Measurements from ENCODE around the gene ITPKC. TPM values are rescaled to one million over a fixed set of nuclear protein-coding genes. Genes with fewer than 3 reads are reported as not detected.

The ITPKC gene
- total and polyA plus RNA-seq, 2 of the 13 experiments (the other 11 are each of a cell fraction or from before 2014, with no cell fraction given), result 6.9 to 11.2 TPM

- TF ChIP-seq SNAPC4 (CRISPR knock-in tag; IDR thresholded peaks at IDR 0.05) (0 out of 2 replicates have a peak, but pooled peaks have one; percentile 64), ZFP62 (CRISPR knock-in tag; IDR thresholded peaks at IDR 0.05) (no peak), YEATS4 (CRISPR knock-in tag; IDR thresholded peaks at IDR 0.05; ENCODE audit: borderline replicate concordance) (no peak), SAP130 (CRISPR knock-in tag; IDR thresholded peaks at IDR 0.05; ENCODE audit: low read depth) (peak; percentile 53), ZBTB34 (CRISPR knock-in tag; IDR thresholded peaks at IDR 0.05) (no peak), FOSL2 (CRISPR knock-in tag; IDR thresholded peaks at IDR 0.05) (peak; percentile 53), ZKSCAN5 (CRISPR knock-in tag; IDR thresholded peaks at IDR 0.05) (peak; percentile 99), ZNF607 (CRISPR knock-in tag; IDR thresholded peaks at IDR 0.05; ENCODE audit: borderline replicate concordance) (peak; percentile 18; the same call in 1 of the 2 replicates), HNF1B (CRISPR knock-in tag; IDR thresholded peaks at IDR 0.05) (peak; percentile 6; the same call in 1 of the 2 replicates), ZBTB20 (CRISPR knock-in tag; IDR thresholded peaks at IDR 0.05; ENCODE audit: borderline replicate concordance, low read depth) (no peak), ZFP82 (CRISPR knock-in tag; IDR thresholded peaks at IDR 0.05; ENCODE audit: borderline replicate concordance) (no peak), ARNT (IDR thresholded peaks at IDR 0.05) (0 out of 2 replicates have a peak, but pooled peaks have one; percentile 6)
These were observed 61.9 kb downstream of the ITPKC start (continued) for GRCh38 chr19:40778706-40779284.

Measured in HepG2 (cell line).